ENCODE measurements around the gene FAM168A.

The FAM168A gene

DNA sequence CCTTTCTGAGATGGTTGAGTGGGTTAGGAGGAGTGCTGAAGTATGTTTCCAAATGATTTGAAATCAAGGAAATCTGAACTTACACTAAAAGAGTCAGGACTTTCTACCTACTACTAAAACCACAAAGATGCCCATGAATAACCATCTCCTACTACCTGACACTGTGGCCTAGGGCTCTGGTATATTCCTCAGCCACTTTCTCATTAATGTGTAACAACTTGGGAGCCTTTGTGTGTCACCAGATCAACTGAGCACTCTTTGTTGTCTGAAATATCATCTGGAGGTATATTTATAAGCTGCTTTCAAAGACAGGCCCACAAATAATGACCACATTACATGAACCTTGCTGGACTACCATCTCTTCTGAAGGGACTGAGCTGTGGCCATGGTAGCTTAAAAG, 177.8 kb downstream of the FAM168A start:
- DNase-seq = no peak

DNA sequence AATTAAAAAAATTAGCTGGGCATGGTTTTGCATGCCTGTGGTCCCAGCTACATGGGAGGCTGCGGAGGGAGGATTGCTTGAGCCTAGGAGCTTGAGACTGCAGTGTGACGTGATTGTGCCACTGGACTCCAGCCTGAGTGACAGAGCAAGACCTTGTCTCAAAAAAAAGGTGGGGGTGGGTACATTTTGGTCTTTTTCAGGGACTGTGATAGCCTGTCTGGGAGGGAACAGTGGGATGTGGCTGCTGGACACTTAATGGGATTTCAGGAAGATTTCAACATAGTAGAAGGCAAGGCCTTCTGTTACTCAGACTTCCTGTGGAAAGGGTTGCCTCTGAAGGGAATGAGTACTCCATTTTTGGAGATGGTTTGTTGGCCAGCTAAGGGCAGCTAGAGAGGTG, 181.1 kb downstream of the FAM168A start:
- DNase-seq = no peak

DNA sequence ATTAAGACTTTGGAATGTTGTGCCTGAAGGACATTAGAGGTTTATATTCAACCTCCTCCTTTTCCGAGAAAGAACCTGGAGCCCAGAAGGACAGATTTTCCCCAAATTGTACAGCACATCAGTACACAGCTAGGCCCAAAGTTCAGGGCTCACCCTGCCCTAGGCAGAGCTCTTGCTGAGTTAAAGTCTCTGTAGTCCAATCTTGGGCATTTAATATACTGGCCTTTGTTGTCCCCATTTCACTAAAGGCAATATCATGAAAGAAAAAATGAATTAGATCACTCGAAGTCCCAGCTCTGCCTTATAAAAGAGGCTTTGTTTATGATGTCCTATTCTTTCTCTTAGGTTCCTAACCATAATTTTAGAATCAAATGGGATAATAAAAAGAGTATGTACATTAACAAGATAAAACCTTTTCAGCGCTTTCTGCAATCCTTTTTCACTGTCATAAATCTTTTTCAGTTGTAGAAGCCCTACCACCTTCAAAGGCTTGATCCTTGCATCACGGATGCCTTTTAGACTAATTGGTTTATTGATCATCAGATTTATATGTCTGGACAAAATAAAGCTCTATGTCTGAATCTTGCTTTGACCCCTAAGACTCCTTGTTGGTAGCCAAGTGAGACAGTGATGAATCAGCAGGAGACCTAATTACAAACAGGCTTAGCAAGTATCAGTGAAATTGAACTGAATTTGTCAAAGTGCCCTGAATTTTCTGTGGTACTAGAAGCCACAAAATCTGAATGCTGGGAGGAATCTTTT, 181.9 kb downstream of the FAM168A start:
- no peak for DNase-seq

DNA sequence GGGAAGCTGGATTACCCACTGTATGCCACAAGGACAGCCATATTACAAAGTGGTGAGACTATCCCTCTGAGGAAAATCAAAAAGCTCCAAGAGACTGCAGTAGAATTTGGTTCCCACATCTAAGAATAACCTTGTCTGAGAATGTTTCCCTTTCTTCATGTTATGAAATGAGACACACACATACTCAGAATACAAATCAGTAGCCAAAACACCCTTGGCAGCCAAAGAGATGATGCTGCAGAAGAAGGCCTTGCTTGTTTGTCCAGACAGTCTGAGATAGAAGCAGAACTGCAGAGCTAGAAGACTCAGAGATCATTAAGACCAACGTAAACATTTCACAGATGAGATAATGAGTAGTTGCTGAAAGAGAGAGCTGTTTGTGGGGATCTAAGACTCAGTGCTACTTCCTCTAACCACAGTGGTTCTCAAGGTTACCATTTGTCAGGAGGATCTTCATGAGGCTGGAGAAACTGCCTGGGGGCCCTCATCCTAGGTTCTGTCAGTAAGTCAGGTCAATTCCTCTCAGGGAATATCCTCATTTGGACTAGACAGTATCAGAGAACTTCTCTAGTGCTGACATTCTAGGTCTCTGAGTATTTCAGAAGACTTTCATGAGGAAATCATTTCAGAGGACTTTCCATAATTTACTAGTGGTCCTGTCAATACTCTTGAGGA, 182.8 kb downstream of the FAM168A start:
- no peak for DNase-seq

DNA sequence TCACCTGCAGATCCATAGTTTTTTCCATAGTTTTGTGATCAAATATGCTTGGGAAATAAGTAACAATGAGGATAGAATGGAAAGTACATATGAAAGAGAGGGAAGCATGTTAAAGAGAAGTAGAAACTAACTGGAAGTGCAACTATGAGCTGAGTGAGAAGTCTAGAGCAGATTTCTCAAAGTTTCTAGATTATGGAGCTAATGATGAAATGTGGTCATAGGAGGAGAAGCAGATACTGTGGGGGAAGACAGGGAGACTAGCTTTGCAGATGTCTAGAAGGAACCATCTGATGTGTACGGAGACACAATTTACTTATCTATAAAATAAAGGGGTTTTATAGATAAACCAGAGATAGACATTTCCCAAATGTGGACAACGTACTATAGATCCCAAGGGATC, 184.7 kb downstream of the FAM168A start:
- no peak for DNase-seq

DNA sequence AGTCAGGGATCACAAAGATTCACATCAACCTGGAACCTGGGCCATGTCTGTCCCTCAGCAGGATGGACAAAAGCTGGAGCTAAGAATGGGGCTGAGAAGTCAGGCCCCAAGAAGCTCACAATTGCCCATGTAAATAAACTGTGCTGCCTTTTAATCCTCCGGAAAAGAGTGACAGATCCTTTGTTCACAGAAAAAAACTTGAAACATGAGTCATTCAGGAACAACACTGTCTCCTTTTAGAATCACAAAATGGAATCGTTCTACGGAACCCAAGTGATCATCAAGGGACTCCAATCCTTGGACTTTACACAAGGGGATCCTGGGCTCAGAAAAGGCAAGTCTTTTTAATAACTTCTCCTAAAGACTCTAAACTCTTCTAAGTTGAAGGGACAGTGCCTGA, 185.6 kb downstream of the FAM168A start:
- no peak for DNase-seq

DNA sequence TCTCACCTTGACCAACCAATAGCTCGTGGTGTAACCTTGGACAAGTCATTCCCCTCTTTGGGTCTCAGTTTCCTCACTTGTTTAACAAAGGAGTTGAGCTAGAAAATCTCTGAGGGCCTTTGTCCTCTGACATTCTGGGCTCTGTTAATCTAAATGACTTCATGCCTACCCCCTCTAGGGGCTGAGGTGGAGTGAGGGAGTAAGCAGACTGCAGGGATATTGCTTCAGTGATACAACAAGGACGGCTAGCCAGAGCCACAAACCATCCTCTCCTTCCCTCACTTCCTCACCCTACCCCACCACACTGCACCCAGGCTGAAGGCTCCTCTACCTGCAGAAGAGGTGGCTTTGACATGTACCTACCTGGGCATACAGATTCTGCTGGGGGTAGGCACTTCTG, 186.9 kb downstream of the FAM168A start:
- DNase-seq = no peak

DNA sequence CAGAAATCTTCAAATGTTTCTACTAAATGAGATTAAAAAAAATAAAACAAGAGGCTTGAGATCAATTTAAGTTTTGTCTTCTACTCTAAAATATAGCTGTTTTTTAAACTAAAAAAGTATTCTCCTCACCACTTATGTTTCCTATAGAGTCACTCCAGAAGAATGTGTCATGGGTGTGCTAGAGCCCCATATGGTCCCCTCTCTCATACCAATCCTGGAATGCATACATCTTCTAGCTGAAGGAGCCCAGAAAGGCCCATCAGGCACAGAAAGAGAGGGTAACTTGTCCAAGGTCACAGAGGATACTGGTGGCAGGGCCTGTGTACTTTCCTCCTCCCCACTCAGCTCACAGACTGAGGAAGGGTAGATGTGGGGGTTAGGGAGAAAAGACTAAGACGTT, 187.3 kb downstream of the FAM168A start:
- DNase-seq = no peak

DNA sequence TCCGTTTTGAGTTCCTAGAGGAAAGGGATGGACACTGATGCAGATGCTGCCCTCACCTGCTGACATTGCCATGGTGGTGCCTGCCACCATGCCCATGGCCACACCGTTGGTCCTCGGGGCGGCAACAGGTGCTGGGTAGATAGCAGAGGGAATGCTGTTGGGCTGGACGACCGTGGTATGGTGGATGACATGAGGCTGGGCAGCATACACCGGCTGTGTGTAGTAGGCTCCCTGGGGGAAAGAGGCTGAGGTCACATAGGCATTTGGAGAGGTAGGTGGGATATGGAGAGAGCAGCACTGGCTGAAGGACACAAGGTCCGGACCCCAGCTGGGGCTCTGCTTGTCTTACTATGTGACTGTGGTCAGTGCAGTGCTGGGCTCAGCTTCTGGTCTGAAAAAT, 188.5 kb downstream of the FAM168A start:
- DNase-seq = no peak

DNA sequence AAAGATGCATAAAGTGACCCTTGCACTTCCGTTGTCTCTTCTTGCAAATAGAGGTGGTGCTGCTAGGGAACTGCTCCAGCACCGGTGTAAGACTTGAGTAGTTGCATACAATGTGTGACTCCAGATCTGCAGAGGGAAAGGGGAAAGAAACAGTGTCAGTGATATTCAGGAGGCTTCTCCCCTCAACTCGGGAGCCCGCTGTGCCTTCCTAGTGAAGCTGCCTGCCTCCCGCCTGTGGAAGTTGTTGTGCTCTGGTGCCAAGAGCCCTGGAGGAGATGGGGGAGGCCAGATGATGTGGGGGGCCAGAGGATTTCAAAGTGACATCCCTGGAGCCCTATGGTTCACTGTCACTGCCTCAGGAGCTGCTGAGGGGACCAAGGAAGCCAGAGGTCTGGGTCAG, 191.3 kb downstream of the FAM168A start:
- DNase-seq = no peak

DNA sequence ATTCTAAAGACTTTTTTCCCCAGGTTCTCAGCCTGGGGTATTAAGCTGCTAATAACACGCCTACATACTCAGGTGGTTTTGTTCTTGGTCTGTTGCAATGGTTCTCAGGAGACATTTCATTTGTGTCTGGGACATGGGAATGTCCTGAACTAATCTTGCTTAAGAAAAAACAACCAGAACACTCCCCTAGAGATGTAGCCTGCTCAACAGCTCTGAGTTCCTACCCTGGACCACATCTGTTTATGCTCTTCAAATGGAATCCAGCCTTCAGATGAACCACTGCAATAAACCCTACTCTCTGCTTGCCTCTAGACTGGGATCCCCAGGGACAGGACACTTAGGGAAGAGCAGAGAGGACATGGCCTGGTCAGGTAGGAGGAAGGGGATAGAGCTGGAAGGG, 191.8 kb downstream of the FAM168A start:
- DNase-seq = no peak

DNA sequence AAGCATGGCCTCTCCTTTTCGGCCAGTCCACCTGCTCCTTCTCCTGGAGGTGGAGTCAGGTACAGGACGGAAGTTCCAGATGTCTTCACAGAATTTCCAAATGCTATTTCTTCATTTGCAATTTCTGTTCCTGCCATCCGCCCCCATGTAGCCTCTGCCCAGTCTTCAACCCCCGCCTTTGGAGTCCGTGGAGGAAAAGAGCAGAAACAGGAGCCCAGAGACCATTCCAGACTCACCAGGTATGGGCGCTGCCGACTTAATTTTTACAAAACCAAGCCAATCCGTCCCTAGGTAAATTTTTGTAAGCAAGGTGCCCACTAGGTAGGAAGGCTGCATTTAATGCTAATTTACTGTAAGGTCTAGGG, 192.8 kb downstream of the FAM168A start:
- no peak for DNase-seq

DNA sequence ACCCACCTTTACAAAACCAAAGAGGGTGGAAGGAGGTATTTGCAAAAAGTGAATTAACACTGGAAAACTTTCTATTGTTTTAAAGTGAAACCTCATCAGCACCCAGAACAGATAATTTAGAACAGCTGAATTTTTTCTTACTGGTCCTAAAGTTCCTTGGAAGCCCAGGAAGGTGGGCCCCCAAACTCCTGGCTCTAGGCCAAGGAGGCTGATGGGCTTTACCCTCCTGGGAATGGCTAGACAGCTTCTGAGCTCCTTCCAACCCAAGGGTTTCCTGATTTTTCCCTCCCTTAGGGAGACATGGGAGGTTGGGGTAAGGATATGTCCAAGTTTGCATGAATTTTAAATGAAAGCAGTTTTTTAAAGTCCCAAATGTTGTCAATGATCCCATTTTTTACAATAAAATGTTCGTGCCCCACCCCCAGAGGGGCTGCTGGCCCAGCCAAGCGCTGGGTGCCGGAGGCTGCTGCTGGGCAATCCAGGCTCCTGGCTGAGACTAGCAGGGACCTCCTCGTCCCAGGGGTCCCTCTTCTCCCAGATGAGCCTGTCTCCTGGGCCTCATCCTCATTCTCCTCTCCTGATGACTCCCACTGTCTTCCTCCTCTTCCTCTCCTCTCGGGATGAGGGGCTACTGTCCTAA, 193.3 kb downstream of the FAM168A start:
- no peak for DNase-seq

DNA sequence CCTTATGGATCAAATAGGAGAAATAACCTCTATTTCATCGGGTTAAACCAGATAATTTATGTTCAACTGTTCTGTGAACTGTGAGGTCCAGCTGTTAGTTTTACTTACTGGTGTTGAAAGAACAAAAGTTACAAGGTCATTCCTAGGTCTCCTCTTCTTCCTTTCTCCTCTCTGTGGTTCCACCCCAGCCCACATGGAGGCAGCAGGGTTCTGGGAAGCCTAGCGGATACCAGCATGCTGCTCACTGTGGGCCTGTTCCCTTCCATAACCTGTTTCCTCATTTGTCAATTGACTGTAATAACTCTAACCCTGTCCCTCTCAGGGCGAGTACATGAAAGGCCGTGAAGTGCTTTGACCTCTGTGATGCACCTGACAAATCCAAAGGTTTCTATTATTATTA, 193.9 kb downstream of the FAM168A start:
- DNase-seq = no peak

DNA sequence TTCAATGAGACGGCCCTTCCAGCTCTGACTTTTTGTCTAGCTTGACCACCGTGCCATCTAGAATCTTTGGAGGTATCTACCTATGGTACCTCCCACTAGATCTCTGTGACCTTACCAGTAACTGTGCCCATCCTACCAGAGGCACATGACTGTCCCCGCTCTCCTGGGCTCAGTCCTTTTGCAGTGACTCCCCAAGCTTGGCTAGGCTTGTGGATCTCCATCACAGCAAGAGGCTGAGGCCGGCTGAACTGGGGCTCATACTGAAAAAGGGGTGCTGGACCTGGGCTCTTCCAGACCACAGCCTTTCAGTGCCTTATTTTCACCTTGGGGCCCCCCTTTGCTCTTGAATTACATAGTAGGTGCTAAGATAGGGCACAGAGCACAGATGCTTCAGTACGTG, 194.4 kb downstream of the FAM168A start:
- DNase-seq = no peak

DNA sequence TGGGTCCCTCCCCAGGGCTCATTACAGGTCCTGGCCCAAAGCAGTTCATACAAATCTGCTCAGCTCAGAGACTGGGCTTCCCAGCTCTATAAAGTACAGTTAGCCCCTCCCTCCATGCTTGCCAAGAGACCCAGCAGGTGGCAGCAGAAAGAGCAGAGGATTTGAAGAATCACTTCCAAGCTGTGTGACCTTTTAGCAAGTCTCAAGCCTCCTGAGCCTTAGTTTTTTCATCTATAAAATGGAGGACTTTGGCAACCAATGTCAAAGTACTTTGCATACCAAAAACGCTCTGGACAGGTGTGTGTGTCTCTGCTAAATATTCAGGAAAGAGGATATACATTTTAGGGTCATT, 195.1 kb downstream of the FAM168A start:
- DNase-seq = no peak

DNA sequence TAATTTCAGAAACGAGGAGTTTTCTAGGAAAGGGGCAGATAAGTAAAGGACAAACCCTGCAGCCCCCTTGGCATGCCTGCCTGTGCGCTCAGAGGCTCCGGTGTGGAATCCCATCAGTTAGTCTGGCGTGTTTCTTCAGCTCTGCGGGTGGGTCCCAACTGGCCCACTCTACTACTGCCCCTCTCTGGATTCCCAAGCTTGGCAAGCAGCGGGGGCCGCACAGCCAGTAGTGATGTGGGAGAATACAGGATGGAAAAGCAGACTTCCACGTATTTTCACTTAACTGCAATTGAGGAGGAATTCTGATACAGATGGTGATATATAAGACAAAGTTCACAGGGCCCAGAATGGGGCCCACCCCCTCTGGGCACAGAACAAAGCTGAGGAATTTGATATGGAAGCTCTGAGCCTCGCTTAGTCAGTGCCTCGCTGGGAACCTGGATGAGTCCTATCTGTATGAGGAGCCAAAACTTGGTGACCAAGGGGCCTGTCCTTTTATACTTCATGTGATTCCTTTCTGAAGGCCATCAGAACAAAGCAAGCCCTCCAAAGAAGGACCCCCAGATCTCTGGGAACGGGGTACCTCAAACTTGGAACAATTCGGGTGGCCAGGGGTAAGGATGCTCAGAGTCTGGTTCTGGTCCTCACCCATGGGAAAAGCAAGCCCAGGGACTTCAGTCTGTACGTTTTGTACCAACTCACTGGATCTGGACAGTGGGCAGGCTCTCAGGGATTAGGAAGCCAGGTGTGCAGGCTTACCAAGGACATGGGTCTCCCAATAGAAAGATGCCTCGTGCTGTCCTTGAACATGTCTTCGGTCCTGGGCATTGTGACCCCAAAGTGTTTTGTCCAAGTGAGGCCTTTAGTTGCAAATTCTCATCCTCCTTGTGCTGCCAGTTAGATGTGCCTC, 195.7 kb downstream of the FAM168A start:
- no peak for DNase-seq

DNA sequence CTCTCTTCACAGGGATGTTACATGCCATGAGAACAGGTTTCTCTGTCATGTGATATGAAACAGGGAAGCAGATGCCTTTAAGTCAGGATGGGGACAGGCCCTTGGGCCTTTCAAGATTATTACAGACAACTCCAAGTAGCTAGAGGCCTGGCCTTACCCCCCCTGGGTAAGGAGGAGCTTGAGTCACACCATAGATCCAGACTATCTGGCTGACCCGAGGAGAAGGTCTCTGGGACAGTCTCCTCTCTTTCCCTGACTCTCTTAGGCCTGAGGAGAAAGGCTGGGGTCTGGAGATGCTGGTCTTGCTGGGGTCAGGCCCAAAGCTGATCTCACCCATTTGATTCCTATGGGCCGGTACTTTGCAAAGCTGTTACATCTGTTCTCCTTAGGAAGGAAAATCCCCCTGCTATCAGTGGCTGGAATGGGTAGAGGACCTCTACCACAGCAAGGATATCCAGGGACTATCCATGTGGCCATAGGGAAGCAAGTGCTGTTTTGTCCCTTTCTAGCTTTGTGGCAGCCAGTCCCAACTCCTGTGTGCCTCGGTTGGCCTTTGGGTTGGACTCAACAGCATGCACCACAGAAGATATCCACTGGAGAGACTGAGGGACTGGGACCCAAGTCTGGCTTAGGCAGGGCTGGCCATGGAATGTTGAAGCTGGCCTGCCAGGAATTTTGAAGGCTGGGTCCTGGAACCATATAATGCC, 196.5 kb downstream of the FAM168A start:
- no peak for DNase-seq

DNA sequence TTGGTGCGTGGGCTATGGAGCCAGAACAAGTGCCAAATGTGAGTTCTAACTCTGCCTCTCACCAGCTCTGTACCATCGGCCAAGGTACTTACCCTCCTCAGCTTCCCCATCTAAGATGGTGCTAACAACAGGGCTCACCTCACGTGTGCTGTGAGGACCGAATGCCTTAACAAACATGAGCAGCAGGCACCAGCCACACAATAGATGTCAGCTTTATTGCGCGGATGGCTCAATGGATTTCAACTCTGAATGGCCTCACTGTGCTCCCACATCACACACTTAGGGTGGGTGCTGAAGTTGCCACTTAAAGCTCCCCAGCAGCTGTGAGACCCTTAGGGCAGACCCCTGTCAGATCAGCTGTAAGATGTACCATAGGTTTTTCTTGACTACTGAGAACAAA, 197.6 kb downstream of the FAM168A start:
- no peak for DNase-seq

DNA sequence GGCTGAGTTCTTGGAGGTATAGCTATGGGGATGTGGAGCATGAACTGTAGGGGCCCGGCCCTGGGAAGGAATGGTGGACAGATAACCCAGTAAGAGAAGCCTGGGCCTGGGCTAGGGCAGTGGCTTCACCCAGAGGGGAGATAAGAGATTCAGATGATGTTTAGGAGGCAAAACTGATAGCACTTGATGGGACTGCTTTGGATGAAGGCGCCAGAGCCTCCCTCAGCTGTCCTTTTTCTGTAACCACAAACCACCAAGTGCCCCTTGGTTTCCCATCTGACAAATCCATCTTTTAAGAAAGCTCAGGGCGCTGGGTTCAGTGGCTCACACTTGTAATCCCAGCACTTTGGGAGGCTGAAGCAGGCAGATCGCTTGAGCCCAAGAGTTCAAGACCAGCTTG, 198.3 kb downstream of the FAM168A start:
- DNase-seq = no peak

DNA sequence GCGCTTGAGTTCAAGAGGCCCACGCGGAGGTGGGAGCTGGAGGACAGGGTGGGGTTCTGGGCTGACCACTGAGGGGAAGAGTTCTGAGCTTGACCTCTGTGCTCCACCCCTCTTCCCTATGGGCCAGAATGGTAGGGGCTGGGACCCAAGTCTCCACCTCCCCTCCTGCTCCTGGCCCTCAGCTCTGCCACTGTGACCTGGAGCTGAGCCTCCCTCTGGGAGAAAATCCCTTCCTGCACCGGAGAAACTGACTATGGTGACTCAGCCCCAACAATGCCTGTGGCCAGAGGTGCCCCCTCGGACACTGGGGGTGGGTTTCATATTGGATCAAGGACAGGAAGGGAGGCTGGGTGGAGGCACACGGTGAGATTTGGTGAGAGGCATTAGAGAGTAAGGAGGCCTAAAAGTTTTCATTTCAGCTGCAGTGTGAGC, 198.7 kb downstream of the FAM168A start:
- no peak for DNase-seq

DNA sequence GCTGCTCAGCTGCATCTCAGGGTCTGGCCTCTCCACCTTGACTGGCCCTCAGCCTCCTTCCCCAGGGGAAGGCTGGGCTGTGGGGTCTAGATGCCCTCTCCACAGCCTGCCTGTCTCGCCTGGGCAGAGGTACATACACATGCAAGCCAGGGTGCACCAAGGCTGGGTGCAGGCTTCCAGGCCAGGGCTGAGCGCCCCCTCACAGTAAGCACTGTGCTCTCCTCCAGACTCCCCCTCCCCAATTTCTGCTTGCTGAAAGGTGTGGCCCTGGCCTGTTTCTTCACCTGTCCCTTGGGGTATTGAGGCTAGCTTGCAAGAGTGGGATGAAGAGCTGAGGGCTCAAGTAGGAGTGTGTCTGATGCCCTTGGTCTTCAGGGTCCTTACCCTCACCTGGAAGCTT, 199.2 kb downstream of the FAM168A start:
- DNase-seq = no peak

DNA sequence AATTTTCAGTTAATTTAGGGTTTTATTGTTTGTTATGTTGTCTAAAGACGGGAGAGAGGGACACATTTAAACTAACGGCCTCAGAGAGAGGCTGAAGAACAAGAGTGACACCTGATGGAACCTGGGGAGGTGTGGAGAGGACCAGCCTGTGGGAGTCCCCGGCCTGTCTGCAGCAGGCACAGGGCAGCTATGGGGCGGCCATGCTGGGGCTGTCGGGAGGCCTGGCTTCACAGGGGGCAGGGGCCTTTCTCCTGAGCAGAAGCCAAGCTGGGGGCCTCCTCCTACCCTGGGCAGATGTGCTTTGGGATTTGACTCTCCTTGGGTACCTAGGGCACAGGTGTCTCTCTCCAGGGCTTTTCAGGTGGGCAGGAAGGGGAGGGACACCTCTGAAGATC, 199.8 kb downstream of the FAM168A start:
- no peak for DNase-seq

Measured in activated CD4-positive, alpha-beta T cell treated with anti-CD3 and anti-CD28 coated beads, Interleukin-2, amount 50 U/mL, for 4 hours (primary cell).